BE2C (cell line): ENCODE data around the gene UGT1A3.

Experiments
- DNase-seq: peaks from one replicate; pipeline ENCODE4 v3.0.0-alpha.2; 2020
- H3K27me3 ChIP-seq: fragments of 250-450 bp; sonication (Bioruptor Pico); 2 replicates; pipeline ENCODE4 v1.5.1; 2020; ENCODE audit warnings: mild to moderate bottlenecking
- H3K36me3 ChIP-seq: fragments of 250-450 bp; sonication (Bioruptor Pico); 2 replicates; pipeline ENCODE4 v1.5.1; 2020; ENCODE audit warnings: mild to moderate bottlenecking
- H3K4me1 ChIP-seq: fragments of 250-450 bp; sonication (Bioruptor Pico); 2 replicates; pipeline ENCODE4 v1.5.1; 2020
- H3K4me3 ChIP-seq: 2 replicates; pipeline ENCODE4 v1.5.1; 2011; ENCODE audit warnings: low read depth, low read length
- H3K9me3 ChIP-seq: fragments of 250-450 bp; sonication (Bioruptor Pico); 2 replicates; pipeline ENCODE4 v1.5.1; 2020
- TF ChIP-seq, protein P1 (sequence below): IDR thresholded peaks from 2 replicates; pipeline ENCODE4 v1.5.1; 2012; ENCODE audit warnings: mild to moderate bottlenecking, low read depth, low read length

Gene UGT1A3

DNA sequence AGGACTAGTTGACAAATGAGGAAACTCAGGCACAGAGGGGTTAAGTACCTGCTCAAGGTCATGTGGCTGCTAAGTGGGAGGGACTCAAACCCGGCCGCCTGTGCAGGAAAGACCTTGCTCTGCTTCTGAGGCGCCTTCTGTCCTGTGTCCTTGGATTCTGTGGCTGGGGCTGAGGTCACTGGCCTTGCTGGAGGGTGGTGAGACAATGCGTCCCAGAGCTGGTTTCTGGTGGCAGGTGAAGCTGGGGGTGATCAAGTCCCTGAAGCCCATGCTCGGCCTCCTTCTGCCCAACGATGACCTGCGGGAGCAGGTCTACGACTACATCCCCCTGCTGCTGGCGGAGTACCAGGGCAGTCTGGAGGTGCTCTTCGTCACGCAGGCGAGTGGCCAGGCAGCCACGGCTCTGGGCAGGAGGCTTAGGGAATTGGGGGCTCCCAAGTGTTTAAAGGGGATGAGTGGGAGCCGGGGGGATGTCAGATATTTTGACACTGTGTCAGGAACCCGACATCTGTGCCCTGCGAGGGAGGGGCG, 65.4 kb downstream of the UGT1A3 start:
- TF ChIP-seq, protein P1, sequence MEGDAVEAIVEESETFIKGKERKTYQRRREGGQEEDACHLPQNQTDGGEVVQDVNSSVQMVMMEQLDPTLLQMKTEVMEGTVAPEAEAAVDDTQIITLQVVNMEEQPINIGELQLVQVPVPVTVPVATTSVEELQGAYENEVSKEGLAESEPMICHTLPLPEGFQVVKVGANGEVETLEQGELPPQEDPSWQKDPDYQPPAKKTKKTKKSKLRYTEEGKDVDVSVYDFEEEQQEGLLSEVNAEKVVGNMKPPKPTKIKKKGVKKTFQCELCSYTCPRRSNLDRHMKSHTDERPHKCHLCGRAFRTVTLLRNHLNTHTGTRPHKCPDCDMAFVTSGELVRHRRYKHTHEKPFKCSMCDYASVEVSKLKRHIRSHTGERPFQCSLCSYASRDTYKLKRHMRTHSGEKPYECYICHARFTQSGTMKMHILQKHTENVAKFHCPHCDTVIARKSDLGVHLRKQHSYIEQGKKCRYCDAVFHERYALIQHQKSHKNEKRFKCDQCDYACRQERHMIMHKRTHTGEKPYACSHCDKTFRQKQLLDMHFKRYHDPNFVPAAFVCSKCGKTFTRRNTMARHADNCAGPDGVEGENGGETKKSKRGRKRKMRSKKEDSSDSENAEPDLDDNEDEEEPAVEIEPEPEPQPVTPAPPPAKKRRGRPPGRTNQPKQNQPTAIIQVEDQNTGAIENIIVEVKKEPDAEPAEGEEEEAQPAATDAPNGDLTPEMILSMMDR, result no peak
- no peaks in the 10 kb centered on the region for H3K27me3 ChIP-seq
- H3K9me3 ChIP-seq, result no peaks in the 10 kb centered on the region
- H3K36me3 ChIP-seq, result no peaks in the 10 kb centered on the region
- H3K4me1 ChIP-seq, result no peaks in the 10 kb centered on the region
- H3K4me3 ChIP-seq, result no peak overlapping the region
- no peak for DNase-seq

DNA sequence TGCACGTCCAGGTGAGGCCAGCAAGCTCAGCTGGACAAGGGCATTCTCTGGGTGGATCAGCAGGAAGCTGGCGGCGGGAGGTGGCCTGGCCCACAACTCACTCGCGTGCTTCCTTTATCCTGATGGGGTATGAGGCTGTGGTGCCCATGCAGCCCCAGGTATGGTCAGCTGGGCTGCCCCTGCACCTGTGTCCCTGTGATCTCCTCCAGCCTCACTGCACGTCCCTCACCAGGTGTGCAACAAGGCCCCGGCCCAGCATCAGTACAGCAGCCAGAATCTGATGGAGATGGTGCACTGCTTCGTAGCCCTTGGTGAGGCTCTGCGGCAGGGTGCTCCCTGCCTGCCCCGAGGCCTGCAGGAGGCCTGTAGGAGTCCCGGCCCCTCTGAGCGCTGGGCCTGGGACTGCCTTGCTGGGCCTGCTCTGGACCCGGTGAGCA, 66.9 kb downstream of the UGT1A3 start:
- Histone ChIP-seq H3K4me3 (no peak overlapping the region), H3K36me3 (no peaks in the 10 kb centered on the region), H3K4me1 (no peaks in the 10 kb centered on the region), H3K9me3 (no peaks in the 10 kb centered on the region), H3K27me3 (no peaks in the 10 kb centered on the region)
- no peak for DNase-seq
- TF ChIP-seq, protein P1, result no peak

DNA sequence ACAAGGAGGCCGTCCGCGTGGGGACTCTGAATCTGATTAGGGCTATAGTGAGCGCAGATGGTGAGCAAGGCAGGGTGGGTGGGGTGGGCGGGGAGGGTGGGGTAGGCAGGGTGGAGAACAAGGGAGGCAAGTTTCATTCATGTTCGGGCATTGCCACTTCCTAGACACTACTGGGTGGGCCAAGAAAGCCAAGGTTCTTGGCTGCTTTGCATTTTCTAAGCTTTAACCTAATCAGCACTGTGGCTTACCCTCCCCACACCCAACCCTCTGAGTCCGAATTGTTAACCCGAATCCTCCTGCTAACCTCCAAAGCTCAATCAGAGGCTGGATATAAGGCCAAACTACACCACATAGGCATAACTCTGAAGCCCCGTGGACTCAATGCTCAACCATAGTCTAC, 67.4 kb downstream of the UGT1A3 start:
- H3K36me3 ChIP-seq, result no peaks in the 10 kb centered on the region
- TF ChIP-seq, protein P1, result no peak
- no peak overlapping the region for H3K4me3 ChIP-seq
- no peak for DNase-seq
- no peaks in the 10 kb centered on the region for H3K27me3 ChIP-seq
- H3K4me1 ChIP-seq, result no peaks in the 10 kb centered on the region
- H3K9me3 ChIP-seq, result no peaks in the 10 kb centered on the region

DNA sequence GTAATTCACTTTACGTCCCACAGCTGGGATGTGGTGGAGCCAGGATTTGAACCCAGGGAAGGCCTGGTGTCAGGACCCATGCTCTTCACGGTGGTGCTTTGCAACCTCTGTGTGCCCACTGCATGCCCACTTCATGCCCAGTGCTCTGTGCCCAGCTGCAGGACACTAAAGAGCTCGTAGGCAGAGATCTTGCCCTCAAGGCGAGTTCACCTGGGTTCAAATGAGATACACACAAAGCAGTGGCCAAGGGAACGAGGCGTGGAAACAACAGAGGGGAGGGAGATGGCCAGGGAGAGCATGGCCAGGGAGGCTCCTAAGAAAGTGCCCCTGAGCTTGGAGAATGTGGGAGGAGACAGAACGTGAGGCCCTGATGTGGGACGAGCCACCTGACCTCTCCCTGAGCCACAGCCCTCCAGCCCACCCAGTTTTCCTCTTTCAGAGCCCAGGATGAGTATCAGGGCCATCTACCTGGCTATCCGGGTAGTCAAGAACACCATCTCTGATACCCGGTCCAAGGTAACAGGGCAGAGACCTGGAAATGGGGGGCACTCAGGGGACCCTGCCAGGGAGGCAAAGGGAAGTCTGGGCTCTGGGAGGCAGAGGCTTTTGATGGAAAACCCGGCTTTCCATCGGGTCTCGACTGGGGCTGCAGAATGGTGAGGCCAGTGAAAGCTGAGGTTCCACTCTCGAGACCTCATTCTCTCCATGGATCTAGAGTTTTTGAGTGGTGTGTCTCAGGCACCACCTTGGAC, 69.7 kb downstream of the UGT1A3 start:
- Histone ChIP-seq H3K9me3 (no peaks in the 10 kb centered on the region), H3K4me3 (no peak overlapping the region), H3K4me1 (no peaks in the 10 kb centered on the region), H3K27me3 (no peaks in the 10 kb centered on the region), H3K36me3 (no peaks in the 10 kb centered on the region)
- no peak for DNase-seq
- TF ChIP-seq, protein P1, result no peak

DNA sequence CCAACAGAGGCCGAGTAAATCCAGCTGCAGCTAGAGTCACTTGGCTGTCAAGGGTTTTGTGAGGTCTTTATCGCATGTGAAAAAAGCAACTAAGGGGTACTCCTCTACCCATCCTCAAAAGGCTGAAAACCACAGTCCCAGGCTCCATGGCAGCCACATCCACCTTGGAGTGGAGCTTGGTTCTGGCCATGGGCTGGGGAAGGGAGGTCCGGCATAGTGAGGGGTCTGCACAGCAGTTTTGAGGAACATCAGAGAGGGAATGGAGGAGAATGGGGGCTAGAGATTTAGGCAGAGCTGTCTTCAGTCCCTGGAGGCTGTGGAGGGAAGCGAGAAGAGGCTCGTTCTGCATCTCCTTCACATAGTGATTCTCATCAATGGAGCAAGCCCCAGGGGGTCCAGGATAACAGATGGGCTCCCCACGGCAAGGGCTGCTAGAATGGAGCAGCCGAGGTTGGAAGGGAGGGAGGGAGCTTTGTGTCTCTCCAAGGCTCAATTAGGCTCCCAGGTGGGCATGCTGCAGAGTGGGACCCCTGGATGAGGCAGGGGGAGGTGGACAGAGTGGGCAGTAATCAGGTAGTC, 70.3 kb downstream of the UGT1A3 start:
- H3K36me3 ChIP-seq, result no peaks in the 10 kb centered on the region
- H3K9me3 ChIP-seq, result no peaks in the 10 kb centered on the region
- no peaks in the 10 kb centered on the region for H3K27me3 ChIP-seq
- H3K4me3 ChIP-seq, result no peak overlapping the region
- TF ChIP-seq, protein P1, result no peak
- H3K4me1 ChIP-seq, result no peaks in the 10 kb centered on the region
- no peak for DNase-seq

DNA sequence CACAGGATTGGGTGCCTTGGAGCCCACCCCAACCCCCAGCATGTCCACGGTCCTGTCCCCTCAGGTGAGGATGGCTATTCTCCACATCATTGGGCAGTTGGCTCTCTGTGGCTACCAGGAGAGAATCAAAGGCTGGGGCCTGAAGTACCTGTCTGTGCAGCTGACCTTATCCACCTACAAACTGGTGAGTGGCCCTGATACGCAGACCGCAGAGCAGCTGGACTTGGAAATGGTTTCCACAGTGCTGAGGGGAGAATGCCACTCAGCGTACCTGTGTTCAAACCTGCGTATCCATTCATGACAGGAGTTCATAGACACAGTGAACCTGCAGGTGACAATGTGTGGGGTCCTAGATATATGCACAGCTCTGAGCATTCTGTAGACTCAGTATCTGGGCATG, 70.9 kb downstream of the UGT1A3 start:
- TF ChIP-seq, protein P1, result no peak

More for the DNA sequence above, 70.9 kb downstream of the UGT1A3 start:
- no peak for DNase-seq
- no peaks in the 10 kb centered on the region for H3K9me3 ChIP-seq
- no peaks in the 10 kb centered on the region for H3K4me1 ChIP-seq
- no peaks in the 10 kb centered on the region for H3K27me3 ChIP-seq
- no peak overlapping the region for H3K4me3 ChIP-seq
- H3K36me3 ChIP-seq, result no peaks in the 10 kb centered on the region
